B cell (primary cell): ENCODE results near the gene AS3MT. TPM values are rescaled to one million over a fixed set of nuclear protein-coding genes. Genes with fewer than 3 reads are reported as not detected.

Experiments
- ATAC-seq: fragments of 200-7000 bp; cut with Tn5 transposase; one replicate; pipeline ENCODE4 v1.10.0; 2021; ENCODE audit warnings: low read depth, mild to moderate bottlenecking, moderate number of reproducible peaks, moderate library complexity
- CTCF ChIA-PET: fragments of 350-600 bp; sonication (Branson Sonifier 250); formaldehyde crosslinking; loops from one replicate; lab custom pipeline; 2021; ENCODE audit warnings: antibody characterized with exemption, inconsistent platforms; lab: Charles Lee
- POLR2A ChIA-PET: fragments of 350-600 bp; sonication (Branson Sonifier 250); formaldehyde crosslinking; loops from one replicate; lab custom pipeline; 2021; ENCODE audit warnings: antibody characterized with exemption; lab: Charles Lee
- DNase-seq: peaks from one replicate; pipeline ENCODE4 v3.0.0; 2013
- H2AFZ ChIP-seq: 2 replicates; pipeline ENCODE4 v1.6.1; 2012; ENCODE audit warnings: mild to moderate bottlenecking, low read depth, low read length; ENCODE audit not compliant: insufficient read depth, poor library complexity, severe bottlenecking
- H3K27ac ChIP-seq, 2 donors: 1 replicate in 1 of 2; 2 replicates in 1 of 2; pipeline ENCODE4 v1.5.1; 2012 to 2013; ENCODE audit warnings: low read length in 2 of 2, mild to moderate bottlenecking in 2 of 2, moderate library complexity in 1 of 2
- H3K27me3 ChIP-seq, 4 experiments: fragments of 200-600 bp in 1 of 4; sonication (generic) in 1 of 4; replicated peaks in 1 of 4; 1 replicate in 2 of 4; 2 replicates in 2 of 4; pipeline versions ENCODE4 v1.6.1 to v1.7.0; 2013 to 2016; ENCODE audit warnings: low read length in 3 of 4, mild to moderate bottlenecking in 2 of 4, mixed read lengths in 1 of 4, moderate library complexity in 1 of 4; ENCODE audit not compliant: insufficient read depth in 4 of 4, control insufficient read depth in 3 of 4; ENCODE audit errors: control extremely low read depth in 1 of 4
- H3K36me3 ChIP-seq, 2 experiments: replicated peaks in 1 of 2; 1 replicate in 1 of 2; 2 replicates in 1 of 2; pipeline versions ENCODE4 v1.6.1 to v1.7.1; 2013; ENCODE audit warnings: low read length in 1 of 2; ENCODE audit not compliant: insufficient read depth in 2 of 2, control insufficient read depth in 1 of 2; ENCODE audit errors: control extremely low read depth in 1 of 2, extremely low read depth in 1 of 2
- H3K4me1 ChIP-seq, 2 donors: fragments of 200-600 bp in 1 of 2; sonication (generic) in 1 of 2; 1 replicate in 1 of 2; 2 replicates in 1 of 2; pipeline versions ENCODE4 v1.5.1 to v1.6.1; 2013 to 2017; ENCODE audit warnings: low read length in 2 of 2; ENCODE audit not compliant: control insufficient read depth in 2 of 2, insufficient read depth in 2 of 2
- H3K4me2 ChIP-seq: replicated peaks from 2 replicates; pipeline ENCODE3; 2012; ENCODE audit warnings: mild to moderate bottlenecking, low read depth, low read length; ENCODE audit not compliant: poor library complexity, severe bottlenecking
- H3K4me3 ChIP-seq, 5 experiments: fragments of 200-600 bp in 1 of 5; sonication (generic) in 1 of 5; 1 replicate in 3 of 5; 2 replicates in 2 of 5; pipeline versions ENCODE4 v1.5.1 to v1.7.0; 2011 to 2016; ENCODE audit warnings: low read length in 4 of 5, mild to moderate bottlenecking in 4 of 5, low read depth in 2 of 5, control low read depth in 1 of 5, moderate library complexity in 1 of 5; ENCODE audit not compliant: insufficient read depth in 1 of 5; ENCODE audit errors: control extremely low read depth in 1 of 5, extremely low read depth in 1 of 5
- H3K79me2 ChIP-seq: fragments of 200-600 bp; sonication (generic); one replicate; pipeline ENCODE4 v1.6.0; 2016; ENCODE audit warnings: low read length; ENCODE audit not compliant: control insufficient read depth, insufficient read depth
- H3K9ac ChIP-seq: fragments of 200-600 bp; sonication (generic); 2 replicates; pipeline ENCODE4 v1.6.1; 2017; ENCODE audit warnings: mild to moderate bottlenecking, low read length, moderate library complexity
- H3K9me3 ChIP-seq, 3 donors: one replicate each; pipeline versions ENCODE4 v1.6.1 to v1.7.1; 2013; ENCODE audit warnings: low read length in 2 of 3; ENCODE audit not compliant: control insufficient read depth in 2 of 3, insufficient read depth in 1 of 3; ENCODE audit errors: control extremely low read depth in 1 of 3
- H4K20me1 ChIP-seq: 2 replicates; pipeline ENCODE4 v1.6.0; 2012; ENCODE audit warnings: mild to moderate bottlenecking, low read length; ENCODE audit not compliant: insufficient read depth, control insufficient read depth, poor library complexity, severe bottlenecking
- H3K27ac Mint-ChIP-seq: one replicate; pipeline ENCODE4 v1.8.0; 2021; ENCODE audit warnings: mixed read lengths
- H3K27me3 Mint-ChIP-seq: one replicate; pipeline ENCODE4 v1.8.0; 2021; ENCODE audit warnings: mixed read lengths
- H3K4me1 Mint-ChIP-seq: one replicate; pipeline ENCODE4 v1.8.0; 2021; ENCODE audit warnings: mixed read lengths
- H3K4me3 Mint-ChIP-seq: one replicate; pipeline ENCODE4 v1.8.0; 2021; ENCODE audit warnings: mixed read lengths
- H3K9me3 Mint-ChIP-seq: one replicate; pipeline ENCODE4 v1.8.0; 2022; ENCODE audit warnings: mixed read lengths; ENCODE audit not compliant: insufficient read depth
- EZH2 ChIP-seq: IDR thresholded peaks from 2 replicates; pipeline ENCODE4 v1.6.1; 2012; ENCODE audit warnings: borderline replicate concordance, low read depth, mild to moderate bottlenecking, moderate library complexity, low read length; ENCODE audit not compliant: insufficient read depth, poor library complexity, severe bottlenecking
- WGBS: methylation state at CpG from one replicate; pipeline ENCODE4 v1.1.5; 2013; ENCODE audit warnings: missing lambda C conversion rate; ENCODE audit not compliant: insufficient coverage; 5-methylcytosine and 5-hydroxymethylcytosine counted together
- intact Hi-C: fragments of 100-400 bp; cut with micrococcal nuclease; formaldehyde crosslinking; loops from one replicate; pipeline ENCODE4 v1.10.0; 2022
- polyA plus RNA-seq: library from polyadenylated mRNA; depleted of rRNA; stranded (reverse); fragments of >200 nt; gene quantifications from 2 replicates; pipeline ENCODE4 v1.2.3, GENCODE V29; 2012
- total RNA-seq, 2 donors: library from RNA; stranded (reverse); fragments of 120-200 nt in 1 of 2; gene quantifications; 1 replicate in 1 of 2; 2 replicates in 1 of 2; pipeline versions ENCODE4 v1.2.3 to v1.2.4, GENCODE V29; 2013 to 2022
- TF ChIP-seq, protein P1 (sequence below): fragments of 200-600 bp; IDR thresholded peaks from one replicate; pipeline ENCODE4 v1.8.0; 2022; ENCODE audit warnings: antibody characterized with exemption, mild to moderate bottlenecking

Gene AS3MT
- total and polyA plus RNA-seq, 2 donors (not counting 1 experiment from before 2014, with no cell fraction given), result 0.25 TPM; not detected in 1

DNA sequence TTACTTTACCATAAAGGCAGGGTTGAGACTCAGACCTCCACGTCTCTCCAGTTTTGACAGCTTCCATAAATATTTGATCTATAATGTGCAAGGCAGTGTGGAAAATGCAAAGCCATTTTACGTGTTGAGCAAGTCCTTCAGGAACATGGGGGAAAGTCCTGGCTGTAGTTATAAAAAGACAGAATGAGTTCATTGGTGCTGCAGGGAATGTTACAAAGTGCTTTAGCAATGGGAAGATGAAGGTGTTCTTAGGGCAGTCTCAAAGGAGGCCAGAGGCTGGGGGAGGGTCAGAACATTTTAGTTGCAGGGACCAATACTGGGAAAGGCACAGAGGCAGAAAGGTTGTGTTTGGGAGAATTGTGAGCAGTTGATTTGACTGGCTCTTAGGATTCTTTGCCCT, 76.7 kb downstream of the AS3MT start:
- H3K79me2 ChIP-seq, result peaks cover 5% of the 10 kb centered on the region
- ATAC-seq (no peak), DNase-seq (no peak)
- H3K9me3 ChIP-seq, result no peaks in the 10 kb centered on the region
- H3K9ac ChIP-seq, result no peak overlapping the region
- TF ChIP-seq, protein P1, sequence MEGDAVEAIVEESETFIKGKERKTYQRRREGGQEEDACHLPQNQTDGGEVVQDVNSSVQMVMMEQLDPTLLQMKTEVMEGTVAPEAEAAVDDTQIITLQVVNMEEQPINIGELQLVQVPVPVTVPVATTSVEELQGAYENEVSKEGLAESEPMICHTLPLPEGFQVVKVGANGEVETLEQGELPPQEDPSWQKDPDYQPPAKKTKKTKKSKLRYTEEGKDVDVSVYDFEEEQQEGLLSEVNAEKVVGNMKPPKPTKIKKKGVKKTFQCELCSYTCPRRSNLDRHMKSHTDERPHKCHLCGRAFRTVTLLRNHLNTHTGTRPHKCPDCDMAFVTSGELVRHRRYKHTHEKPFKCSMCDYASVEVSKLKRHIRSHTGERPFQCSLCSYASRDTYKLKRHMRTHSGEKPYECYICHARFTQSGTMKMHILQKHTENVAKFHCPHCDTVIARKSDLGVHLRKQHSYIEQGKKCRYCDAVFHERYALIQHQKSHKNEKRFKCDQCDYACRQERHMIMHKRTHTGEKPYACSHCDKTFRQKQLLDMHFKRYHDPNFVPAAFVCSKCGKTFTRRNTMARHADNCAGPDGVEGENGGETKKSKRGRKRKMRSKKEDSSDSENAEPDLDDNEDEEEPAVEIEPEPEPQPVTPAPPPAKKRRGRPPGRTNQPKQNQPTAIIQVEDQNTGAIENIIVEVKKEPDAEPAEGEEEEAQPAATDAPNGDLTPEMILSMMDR, result no peak
- no peak for TF ChIP-seq EZH2
- no peaks in the 10 kb centered on the region for H4K20me1 ChIP-seq
- intact Hi-C loops, result no loop called here
- Mint-ChIP-seq H3K9me3 (no peaks in the 10 kb centered on the region), H3K4me3 (no peak overlapping the region), H3K27ac (no peak overlapping the region), H3K27me3 (no peaks in the 10 kb centered on the region), H3K4me1 (no peaks in the 10 kb centered on the region)
- POLR2A ChIA-PET, result interaction anchor here (0.6 kb wide), 1 partner anchor 827 kb away, joined by 5 read pairs; no protein-coding TSS in a partner anchor
- WGBS, result 100% methylated on average over 1 of the region's 2 CpGs
- no peak overlapping the region for H3K4me2 ChIP-seq
- no peak overlapping the region for H2AFZ ChIP-seq
- no peaks in the 10 kb centered on the region for H3K27me3 ChIP-seq
- H3K4me1 ChIP-seq, result no peaks in the 10 kb centered on the region
- CTCF ChIA-PET, result interaction anchor here (1.0 kb wide), 1 partner anchor 299 kb away, joined by 5 read pairs; no protein-coding TSS in a partner anchor
- H3K4me3 ChIP-seq, result no peak overlapping the region
- H3K27ac ChIP-seq, result no peak overlapping the region
- no peaks in the 10 kb centered on the region for H3K36me3 ChIP-seq

DNA sequence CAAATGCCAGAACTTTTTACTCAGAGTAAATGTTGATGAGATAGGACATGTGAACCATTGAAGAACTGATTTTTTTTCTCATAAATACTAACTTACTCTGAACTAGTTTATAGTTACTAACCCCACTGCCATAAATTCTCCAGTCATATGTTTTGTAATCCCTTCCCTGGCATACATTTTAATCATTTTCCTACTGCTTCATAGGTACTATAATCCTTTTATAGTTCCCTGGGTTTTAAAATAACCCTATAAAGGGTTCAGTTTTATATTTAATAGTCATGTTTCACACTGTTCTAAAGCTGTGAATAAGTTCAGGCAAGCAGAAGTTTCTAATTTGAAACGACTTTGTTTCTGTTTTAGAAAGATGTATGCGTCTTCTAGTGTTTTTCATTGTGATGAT, 77.7 kb downstream of the AS3MT start:
- WGBS, result no CpG with 5 or more reads among the region's 2 CpGs
- DNase-seq (no peak), ATAC-seq (no peak)
- no peak overlapping the region for H2AFZ ChIP-seq
- TF ChIP-seq EZH2, result no peak
- TF ChIP-seq, protein P1, result no peak
- H3K4me3 ChIP-seq, result no peak overlapping the region
- H4K20me1 ChIP-seq, result no peaks in the 10 kb centered on the region
- Mint-ChIP-seq H3K27ac (no peak overlapping the region), H3K9me3 (no peaks in the 10 kb centered on the region), H3K27me3 (no peaks in the 10 kb centered on the region), H3K4me3 (no peak overlapping the region), H3K4me1 (no peaks in the 10 kb centered on the region)
- H3K4me1 ChIP-seq, result no peaks in the 10 kb centered on the region
- H3K36me3 ChIP-seq, result no peaks in the 10 kb centered on the region
- intact Hi-C loops, result no loop called here
- no peak overlapping the region for H3K9ac ChIP-seq
- no peaks in the 10 kb centered on the region for H3K9me3 ChIP-seq
- POLR2A ChIA-PET, result no interaction called here
- no peak overlapping the region for H3K4me2 ChIP-seq
- H3K27me3 ChIP-seq, result no peaks in the 10 kb centered on the region
- no peak overlapping the region for H3K27ac ChIP-seq
- H3K79me2 ChIP-seq, result no peaks in the 10 kb centered on the region
- CTCF ChIA-PET, result interaction anchor here (1.0 kb wide), 1 partner anchor 298 kb away, joined by 5 read pairs; no protein-coding TSS in a partner anchor
